Stimulated activated CD4-positive, alpha-beta T cell treated with anti-CD3 and anti-CD28 coated beads, Interleukin-2, amount 100 ng/mL, for 4 hours (primary cell): Measurements from ENCODE around the gene AP5S1.
"Not testable (repeated sequence)": the region's sequence is repeated elsewhere in the genome, so short reads cannot be mapped to it uniquely, and the experiment has no call there.

Experiments
- DNase-seq: peaks from one replicate; pipeline ENCODE4 v3.0.0-alpha.2; 2020; ENCODE audit warnings: low read depth

Gene AP5S1

DNA sequence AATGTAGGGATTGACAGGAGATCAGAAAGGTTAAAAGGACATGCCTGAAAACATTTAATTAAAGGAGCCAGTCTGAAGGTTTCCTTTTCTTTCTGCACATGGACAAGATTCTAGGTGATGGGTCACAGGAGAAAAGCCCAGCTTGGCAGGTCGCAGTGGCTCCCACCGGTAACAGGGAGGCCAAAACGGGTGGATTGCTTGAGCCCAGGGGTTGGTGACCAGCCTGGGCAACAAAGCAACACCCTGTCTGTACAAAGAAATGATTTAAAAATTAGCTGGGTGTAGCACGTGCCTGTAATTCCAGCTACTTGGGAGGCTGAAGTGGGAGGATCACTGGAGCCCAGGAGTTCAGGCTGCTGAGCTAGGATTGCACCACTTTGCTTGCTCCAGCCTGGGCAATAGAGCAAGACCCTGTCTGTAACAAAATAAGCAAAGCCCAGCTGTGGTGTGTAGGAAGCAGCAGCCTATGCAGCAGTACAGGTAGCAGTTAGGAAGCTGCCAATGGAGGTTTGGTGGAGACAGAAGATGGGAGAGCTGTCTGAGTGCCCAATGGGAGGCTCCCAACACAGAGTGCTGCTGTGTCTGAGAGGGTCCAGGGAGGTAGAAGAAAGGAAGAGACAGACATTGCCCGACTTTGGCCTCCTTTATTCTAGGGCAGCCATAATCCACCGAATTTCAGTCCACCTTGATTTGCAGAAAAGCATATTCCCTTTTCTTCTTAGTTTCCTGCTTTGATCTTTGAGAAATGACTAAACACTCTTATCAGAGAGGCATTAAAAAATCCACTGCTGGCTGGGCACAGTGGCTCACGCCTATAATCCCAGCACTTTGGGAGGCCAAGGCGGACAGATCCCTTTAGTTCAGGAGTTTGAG lies 7.1 kb upstream of the AP5S1 start:
- no peak for DNase-seq

- no peak for DNase-seq
Measured at GRCh38 chr20:3813848-3814581, 6.3 kb upstream of the AP5S1 start.

DNA sequence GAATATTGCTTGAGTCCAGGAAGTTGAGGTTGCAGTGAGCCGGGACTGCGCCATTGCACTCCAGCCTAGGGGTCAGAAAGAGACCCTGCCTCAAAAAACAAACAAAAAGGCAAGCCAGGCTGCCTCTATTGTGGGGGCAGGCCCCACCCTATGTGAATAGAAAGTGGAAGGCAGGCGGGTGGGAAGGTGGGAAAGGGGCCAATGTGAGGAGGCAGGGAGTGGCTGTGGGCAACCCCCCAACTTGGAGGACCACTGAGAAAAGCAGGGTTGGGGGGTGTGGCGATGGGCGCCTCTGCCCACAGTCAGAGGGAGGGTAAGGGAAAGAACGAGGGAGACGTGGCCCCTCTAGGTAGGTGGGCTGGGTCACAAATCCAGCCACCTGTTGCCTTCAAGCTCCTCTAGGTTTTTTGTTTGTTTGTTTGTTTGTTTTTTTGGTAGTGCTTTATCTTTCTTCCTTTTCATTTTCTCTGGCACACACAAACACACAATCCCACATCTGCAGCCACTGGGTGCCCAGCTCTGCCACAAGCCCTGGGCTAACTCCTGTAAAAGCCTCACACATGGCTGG lies 5.3 kb upstream of the AP5S1 start:
- DNase-seq = no peak

- no peak for DNase-seq
Measured at GRCh38 chr20:3815703-3816315, 4.5 kb upstream of the AP5S1 start.

GRCh38 chr20:3818155-3819151 lies 1.9 kb upstream of the AP5S1 start:
- DNase-seq = no peak

DNA sequence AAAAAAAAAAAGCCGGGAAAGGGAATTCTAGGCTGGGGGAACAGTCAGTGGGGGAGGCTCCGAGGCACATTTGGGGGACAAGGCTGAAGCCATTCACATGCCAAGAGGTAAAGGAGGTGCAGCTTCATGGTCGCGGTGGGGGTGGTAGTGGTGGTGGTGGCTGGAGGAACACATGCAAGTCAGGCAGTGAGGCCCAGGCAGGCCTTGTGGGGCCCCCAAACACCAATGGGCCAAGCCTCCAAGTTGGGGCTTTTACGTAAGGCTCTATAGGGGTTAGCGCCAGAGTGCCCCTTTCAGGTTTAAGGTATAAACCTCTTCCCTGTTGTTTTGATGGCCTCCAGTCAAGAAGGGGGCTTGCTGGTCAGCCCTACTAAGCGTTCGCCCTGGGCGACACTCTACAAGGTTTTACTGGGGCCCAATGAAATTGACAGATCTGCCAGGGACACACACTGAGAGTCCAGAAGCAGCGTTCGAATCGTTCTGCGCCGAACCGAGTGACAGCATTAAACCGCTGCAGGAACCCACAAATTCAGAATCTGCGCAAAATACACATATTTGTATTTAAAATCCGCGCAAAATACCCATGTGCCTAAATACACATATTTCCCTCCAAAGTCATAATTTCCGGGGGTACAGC lies 818 bp upstream of the AP5S1 start:
- DNase-seq = no peak

DNA sequence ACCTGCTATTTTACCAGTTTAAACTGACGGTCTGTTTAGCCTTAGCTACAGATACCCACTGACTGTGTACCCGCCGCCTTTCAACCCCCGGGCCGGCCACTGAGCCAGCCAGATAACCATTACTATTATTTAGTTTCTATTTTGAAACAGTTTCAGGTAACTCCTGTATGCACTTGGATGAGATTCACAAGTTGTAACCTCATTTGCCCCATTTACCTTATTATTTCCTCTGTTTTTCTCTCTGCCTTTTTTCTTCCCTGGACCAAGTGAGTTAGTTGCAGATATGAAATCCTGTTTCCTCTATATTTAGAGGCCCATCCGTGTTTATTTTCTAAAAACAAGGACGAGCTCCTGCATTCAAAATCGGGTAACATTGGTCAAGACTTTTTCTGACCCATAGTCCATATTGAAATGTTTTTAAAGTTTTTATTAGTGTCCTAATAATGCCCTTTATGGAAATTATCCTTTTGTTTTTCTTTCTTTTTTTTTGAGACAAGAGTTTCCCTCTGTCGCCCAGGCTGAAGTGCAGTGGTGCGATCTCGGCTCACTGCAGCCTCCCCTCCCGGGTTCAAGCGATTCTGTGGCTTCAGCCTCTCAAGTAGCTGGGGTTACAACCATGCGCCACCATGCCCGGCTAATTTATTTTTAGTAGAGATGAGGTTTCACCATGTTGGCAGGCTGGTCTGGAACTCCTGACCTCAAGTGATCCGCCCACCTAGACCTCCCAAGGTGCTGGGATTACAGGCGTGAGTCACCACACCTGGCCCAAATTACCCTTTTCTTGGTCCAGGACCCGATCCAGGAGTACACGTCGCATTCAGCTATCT lies 767 bp downstream of the AP5S1 start:
- no peak for DNase-seq

DNA sequence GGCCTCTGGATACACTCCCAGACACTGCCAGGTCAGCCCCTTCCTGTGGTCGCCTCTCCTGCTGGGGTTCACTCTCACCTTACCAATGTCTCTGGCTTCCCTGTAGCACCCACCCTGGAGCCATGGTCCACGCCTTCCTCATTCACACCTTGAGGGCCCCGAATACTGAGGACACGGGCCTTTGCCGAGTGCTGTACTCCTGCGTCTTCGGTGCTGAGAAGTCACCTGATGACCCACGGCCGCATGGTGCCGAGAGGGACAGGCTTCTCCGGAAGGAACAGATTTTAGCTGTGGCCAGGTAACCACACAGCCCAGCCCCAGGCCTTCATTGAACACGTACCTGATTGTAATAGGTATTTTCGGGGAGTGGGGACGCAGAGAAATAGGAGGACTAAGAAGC lies 1.6 kb downstream of the AP5S1 start:
- no peak for DNase-seq

- DNase-seq = no peak
Measured at GRCh38 chr20:3823881-3824280, 3.5 kb downstream of the AP5S1 start.

DNA sequence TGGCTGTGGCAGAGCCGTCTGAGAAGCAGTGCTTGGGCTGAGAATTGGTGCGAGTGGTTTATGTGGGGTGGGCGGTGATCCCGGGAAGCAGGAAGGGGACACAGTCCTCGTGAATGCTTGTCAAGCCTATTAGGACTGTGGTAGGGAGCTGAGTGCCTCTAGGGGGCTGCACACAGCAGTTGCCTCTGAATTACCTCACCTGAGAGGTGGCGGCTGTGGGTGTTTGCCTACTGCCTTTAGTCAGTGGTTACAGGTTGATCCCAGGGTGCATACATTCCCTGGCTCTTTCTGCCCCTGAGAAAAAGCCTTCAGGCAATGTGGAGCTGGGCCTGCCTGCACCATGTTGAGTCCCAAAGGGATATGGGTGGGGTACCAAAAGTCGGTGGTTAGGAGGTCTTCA lies 5.2 kb downstream of the AP5S1 start:
- no peak for DNase-seq

DNA sequence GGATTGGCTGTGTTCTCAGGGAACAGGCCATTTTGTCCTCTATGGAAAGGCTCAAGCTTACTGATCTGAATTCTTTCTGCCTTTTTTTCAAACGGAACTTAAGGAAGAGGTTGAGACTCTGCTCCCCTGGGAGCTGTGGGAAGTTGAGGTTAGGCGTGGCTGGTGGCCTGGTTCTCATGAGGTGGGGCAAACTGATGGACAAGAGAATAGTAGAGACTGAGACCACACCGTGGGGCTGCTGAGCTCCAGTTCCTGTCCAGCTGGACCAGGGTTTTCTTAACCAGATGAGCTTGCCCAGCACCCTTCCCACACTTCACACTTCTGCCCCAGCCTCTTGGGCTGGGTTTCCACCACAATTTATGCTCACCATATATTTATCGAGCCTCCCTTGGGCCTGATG lies 6.1 kb downstream of the AP5S1 start:
- no peak for DNase-seq

- DNase-seq = no peak
Measured at GRCh38 chr20:3828798-3829197, 8.5 kb downstream of the AP5S1 start.

- not testable (repeated sequence) for DNase-seq
Measured at GRCh38 chr20:3829891-3830290, 9.5 kb downstream of the AP5S1 start.

- DNase-seq = no peak
Measured at GRCh38 chr20:3836132-3836531, 15.8 kb downstream of the AP5S1 start.

DNA sequence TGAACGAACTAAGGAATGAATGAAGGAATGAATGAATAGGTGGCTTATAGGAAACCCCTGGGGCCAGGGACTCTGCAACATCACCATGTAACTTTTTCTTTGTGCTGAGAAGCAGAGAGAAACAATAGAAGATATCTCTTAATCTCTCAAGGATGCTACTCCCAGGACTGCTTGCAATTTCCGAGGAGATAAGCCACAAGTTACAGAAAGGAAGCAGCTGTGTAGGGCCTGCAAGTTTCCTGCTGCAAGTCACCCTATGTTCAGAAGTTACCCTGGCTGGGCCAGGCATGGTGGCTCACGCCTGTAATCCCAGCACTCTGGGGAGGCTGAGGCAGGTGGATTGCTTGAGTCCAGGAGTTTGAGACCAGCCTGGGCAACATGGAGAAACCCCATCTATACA lies 19.0 kb downstream of the AP5S1 start:
- no peak for DNase-seq

GRCh38 chr20:3840201-3840600 lies 19.9 kb downstream of the AP5S1 start:
- not testable (repeated sequence) for DNase-seq

GRCh38 chr20:3842348-3842930 lies 22.1 kb downstream of the AP5S1 start:
- DNase-seq = no peak

- no peak for DNase-seq
Measured at GRCh38 chr20:3843490-3843889, 23.1 kb downstream of the AP5S1 start.

GRCh38 chr20:3843990-3844619 lies 23.8 kb downstream of the AP5S1 start:
- not testable (repeated sequence) for DNase-seq
